Activated CD8-positive, alpha-beta memory T cell treated with anti-CD3 and anti-CD28 coated beads for 36 hours (primary cell): ENCODE measurements around the gene TDRD1. TPM values are rescaled to one million over a fixed set of nuclear protein-coding genes. Genes with fewer than 3 reads are reported as not detected.

Source experiments
- CTCF ChIA-PET: fragments of 350-600 bp; sonication (Branson Sonifier 250); formaldehyde crosslinking; loops from one replicate; lab custom pipeline; 2021; ENCODE audit warnings: antibody characterized with exemption; lab: Charles Lee
- POLR2A ChIA-PET: fragments of 350-600 bp; sonication (Branson Sonifier 250); formaldehyde crosslinking; loops from one replicate; lab custom pipeline; 2021; ENCODE audit warnings: antibody characterized with exemption; lab: Charles Lee
- total RNA-seq, 2 experiments: library from RNA; stranded (reverse); gene quantifications; one replicate each; pipeline ENCODE4 v1.2.3, GENCODE V29; 2021

TDRD1 gene
- total RNA-seq, 2 experiments from 2014 or later, result 0.25 to 0.27 TPM

- ChIA-PET CTCF (no interaction called here), POLR2A (no interaction called here)
Measured at GRCh38 chr10:114278140-114278883, 99.2 kb downstream of the TDRD1 start.

DNA sequence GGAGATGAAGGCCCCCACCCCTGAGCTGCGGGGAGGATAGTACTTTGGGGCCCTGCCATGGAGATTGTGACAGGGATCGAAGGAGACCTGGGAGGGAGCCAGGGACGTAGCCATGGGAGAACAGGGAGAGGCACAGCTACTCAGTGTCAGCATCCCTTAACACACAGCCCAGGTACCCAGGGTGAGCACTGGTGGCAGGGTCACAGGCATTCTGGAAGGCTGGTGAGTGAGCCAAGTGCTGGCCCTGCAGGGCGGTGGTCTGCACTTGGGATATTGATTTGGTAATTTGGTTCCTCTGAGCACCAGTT is 99.7 kb downstream of the TDRD1 start:
- ChIA-PET POLR2A (no interaction called here), CTCF (no interaction called here)

GRCh38 chr10:114279289-114279688 is 100.1 kb downstream of the TDRD1 start:
- CTCF ChIA-PET, result no interaction called here
- POLR2A ChIA-PET, result no interaction called here

DNA sequence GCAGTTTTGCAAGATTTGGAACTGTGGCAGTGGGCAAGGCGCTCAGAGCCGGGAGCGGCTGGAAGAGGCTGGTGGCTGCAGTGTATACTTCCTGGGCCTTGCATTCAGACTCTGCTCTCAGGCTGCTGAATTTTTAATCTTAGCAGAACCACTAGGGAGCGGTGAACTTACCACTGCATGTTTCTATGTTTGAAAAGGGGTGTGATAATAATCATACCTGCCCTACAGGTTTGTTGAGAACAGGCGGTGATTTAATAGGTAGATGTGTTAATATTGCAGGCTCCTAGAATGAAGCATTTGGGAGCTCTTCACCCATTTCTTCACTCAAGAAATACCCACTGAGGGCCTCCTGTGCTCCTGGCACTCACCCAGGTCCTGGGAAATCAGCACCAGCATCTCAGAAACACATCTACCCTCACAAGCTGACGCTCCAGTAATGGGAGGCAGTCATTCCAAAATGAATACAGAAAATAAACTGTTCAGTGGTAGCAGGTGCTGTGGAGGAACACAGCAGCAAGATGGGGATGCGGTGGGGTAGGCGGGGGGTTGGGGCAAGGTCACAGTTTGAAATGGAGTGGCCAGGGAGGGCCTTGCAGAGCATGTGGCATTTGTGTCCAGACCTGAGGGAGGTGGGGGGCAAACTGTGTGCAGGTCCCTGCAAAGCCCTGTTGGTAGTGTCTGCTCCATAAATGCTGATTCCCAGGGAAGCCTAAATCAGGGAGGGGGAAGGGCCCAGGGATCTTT is 100.9 kb downstream of the TDRD1 start:
- CTCF ChIA-PET, result no interaction called here
- POLR2A ChIA-PET, result no interaction called here

DNA sequence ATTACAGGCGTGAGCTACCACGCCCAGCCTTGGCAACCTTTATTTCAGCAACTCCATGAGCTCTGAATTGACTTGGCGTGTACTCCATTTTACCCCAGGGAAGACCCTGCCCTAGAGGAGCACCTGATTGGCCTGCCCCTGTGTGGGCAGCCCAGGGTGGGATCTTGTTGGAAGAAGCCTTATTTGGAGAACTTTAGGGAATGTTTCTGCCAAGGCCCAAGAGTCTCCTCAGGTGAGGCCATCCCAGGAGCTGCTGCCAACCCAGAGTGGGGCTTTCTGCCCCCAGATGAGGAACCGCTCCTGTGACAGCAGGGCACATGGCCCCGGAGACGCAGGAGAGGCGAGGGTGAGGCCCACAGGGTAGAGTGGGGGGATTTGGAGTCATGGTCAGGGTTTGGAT is 101.9 kb downstream of the TDRD1 start:
- ChIA-PET CTCF (no interaction called here), POLR2A (no interaction called here)

- ChIA-PET POLR2A (no interaction called here), CTCF (no interaction called here)
Measured at GRCh38 chr10:114281461-114281860, 102.3 kb downstream of the TDRD1 start.

Other genes starting within 250 kb of the TDRD1 start
- under 1 TPM; 0.57 to 0.88 TPM for gene ADRB1, start 135.5 kb upstream of the TDRD1 start, total RNA-seq
- gene CCDC186, start 5.2 kb upstream of the TDRD1 start, total RNA-seq, result 1 to 10 TPM; 9.4 to 9.9 TPM
- gene VWA2, start 59.9 kb downstream of the TDRD1 start, total RNA-seq, result not detected
- 1 to 10 TPM; 3.2 to 3.4 TPM for gene AFAP1L2, start 225.1 kb downstream of the TDRD1 start, total RNA-seq